HG03135 (cell line): ENCODE results near the gene FBXO5.
A peak's percentile ranks its signal among the peaks of the same experiment; 100 is the strongest.

ENCODE experiments used
- ATAC-seq: cut with Tn5 transposase; IDR thresholded peaks from one replicate; pipeline ENCODE4 v1.9.1; 2021; ENCODE audit warnings: mild to moderate bottlenecking, moderate library complexity; ENCODE audit not compliant: unreplicated experiment

The FBXO5 gene

DNA sequence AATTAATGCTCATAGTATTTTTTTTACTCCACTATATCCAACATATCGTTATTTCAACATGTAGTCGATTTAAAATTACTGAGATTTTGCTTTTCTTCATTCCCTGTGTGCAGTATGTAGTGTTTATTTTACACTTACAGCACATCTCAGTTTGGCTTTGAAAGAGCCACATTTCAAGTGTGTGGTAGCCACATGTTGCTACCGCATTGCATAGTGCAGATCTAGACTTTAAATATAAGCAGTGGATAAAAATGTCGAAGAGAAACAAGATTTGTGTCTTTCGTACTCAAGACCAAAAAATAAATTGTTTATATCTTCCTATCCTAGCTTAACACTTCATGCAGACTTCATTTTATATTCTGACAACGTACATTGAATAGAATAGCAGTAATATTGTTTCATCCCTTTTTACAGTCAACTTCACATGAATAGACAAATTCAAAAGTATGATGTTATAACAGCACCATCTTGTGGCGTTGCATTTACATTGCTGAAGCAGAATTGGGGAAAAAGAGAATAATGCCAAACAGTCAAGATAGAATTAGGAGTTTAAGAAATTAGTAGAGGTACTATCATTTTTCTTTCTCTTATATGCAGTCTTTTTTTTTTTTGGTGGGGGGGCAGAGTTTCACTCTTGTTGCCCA is 29.9 kb downstream of the FBXO5 start:
- ATAC-seq = no peak

DNA sequence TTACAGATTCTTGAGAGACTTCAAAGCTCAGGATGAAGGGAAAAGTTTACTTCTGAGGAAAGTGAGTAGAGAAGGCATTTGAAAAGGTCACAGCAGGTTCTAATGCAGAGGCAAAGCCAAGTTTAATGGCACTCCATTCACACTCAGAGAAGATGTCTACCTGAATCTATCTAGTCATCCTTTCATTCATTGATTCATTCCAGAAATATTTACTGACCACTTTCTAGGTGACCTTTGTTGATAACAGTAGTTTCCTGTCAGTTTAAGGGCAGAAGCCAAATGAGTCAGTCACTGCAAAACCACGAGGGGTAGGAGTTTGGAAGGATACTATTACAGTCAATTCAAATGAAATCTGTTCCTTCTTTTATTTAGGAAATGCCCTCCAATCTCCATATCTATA is 30.8 kb downstream of the FBXO5 start:
- no peak for ATAC-seq

DNA sequence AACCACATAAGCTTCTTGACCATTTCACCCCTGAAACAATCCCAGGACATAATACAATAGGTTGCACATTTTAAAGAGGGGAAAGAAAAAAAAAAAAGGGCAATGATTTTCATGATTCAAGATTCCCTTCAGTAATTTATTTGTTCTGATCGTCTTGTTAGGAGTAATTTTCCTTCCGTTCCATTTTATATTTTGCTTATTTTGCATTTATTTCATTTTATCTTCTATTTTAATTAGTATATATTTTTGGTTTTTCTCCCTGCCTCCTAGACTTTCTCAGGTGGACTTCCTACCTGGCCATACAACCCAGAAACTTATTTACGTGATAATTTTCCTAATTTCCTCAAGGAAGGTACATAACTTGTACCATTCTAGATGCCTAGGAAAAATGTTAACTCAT is 32.6 kb downstream of the FBXO5 start:
- ATAC-seq = no peak

DNA sequence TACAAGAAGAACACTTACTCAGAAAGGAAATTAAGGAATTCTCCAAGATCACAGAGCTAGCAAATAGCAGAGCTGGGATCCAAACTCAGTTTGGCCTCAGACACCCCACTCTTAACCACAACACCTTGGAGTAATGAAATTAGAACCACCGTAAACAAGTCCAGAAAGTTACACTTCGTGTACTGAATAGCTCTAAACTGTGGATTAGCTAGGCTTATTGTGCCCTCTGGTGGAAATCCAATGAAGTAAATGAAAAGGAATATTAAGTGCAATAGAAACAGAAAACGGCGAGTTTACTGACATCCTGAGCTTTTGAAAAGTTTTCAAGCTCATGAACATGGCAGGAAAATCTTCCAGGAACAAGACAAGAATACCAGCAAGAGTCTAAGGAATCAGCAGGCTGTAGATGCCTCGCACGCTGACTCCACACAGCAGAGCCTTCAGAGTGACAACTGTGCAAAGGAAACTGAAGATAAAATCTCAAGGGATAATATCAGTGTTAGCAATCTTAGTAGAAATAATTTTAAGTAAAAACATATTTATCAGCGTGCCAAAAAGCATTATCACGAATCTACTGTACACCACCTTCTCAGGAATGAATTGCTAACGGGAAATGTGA is 34.6 kb downstream of the FBXO5 start:
- ATAC-seq = peak; percentile 80

DNA sequence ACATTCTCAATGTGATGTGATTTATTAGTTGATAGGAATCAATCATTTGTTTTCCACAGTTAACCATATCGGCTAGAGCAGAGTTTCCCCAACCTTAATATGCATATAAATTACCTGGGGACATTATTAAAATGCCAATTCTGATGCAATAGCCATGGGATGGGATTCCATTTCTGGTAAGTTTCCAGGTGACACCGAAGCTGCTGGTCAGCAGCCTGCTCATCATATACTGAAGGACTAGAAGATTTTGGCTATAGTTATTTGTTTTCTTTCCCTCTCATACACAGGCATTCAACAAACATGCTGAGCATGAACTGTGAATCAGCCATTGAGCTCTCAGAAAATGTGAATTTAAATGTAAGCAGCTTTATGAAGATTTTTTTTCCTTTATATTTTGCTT is 35.8 kb downstream of the FBXO5 start:
- no peak for ATAC-seq

DNA sequence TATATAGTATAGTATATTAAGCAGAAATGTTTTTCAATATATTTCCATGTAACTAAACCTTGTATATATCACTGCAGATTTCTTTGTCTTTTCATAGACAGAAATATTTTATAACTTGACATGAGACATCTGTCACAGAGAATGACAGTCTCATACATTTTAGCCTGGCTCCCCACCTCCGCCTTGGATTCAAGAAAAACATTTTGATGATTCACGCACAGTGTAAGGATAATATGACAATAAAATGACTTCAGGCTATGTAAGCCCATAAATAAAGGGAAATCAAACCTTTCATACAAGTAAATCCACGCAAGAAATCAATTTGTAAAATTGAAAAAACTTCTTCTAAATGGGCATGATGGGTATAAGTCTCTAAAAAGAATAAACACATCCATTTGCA is 36.4 kb downstream of the FBXO5 start:
- ATAC-seq = no peak

DNA sequence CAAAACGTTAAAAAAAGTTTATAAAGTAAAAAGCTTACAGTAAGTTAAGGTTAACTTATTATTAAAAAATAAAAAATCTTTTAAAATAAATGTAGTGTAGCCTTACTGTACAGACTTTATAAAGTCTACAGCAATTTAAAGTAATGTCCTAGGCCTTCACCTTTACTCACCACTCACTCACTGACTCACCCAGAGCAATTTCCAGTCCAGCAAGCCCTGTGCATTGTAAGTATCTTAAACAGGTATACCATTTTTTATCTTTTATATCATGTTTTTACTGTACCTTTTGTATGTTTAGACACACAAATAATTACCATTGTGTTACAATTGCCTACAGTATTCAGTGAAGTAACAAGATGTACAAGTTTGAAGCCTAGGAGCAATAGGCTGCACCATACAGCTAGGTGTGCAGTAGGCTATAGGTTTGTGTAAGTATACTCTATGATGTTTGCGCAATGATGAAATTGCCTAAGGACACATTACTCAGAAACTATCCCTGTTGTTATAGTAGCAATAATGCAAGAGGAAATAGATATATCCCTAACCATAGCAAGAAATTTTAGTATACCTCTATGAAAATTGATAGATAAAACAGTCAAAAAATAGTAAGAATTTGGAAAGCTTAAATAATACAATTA is 39.5 kb downstream of the FBXO5 start:
- no peak for ATAC-seq

DNA sequence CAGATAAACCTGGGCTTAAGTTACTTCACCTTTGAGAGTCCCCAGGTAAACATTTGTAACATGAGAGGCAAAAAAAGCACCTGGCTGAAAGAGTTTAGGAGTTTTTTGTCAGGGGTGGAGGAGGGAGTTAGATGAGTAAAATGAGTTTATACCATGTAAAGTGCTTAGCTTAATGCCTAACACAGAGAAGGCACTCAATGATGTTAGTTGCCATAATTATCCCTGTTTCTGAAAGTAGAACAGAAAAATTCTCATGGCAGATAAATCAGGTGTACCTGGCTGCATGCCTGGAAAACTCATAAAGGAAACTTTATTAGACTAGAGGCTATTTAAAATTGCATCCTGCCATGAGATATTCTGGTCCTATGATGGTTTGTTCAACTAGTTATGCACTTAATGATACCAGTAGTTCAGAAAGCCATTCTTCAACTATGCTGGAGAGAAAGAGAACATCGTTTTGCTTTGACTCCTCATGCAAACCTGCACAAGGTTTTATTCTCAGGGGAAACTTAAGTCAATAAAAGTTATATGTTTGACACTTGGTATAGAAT is 40.4 kb downstream of the FBXO5 start:
- ATAC-seq = no peak

DNA sequence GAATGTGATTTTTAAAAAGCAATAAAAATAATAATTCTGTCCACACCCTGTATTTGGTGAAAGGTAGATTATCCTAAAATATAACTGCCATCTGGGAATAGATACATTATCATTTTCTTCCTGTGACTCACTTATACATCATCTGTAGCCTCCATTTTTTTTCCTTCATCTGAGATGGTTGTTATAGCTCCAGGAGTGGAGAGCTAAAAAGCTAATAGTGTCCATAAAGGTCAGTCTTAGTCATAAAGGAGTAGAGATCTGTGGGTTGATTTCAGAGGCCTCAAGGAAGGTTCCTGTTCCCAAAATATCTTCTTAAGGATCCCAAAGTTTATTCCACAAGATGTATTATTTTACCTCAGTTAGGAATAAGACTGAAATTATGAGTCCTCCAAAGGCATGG is 41.1 kb downstream of the FBXO5 start:
- ATAC-seq = no peak

DNA sequence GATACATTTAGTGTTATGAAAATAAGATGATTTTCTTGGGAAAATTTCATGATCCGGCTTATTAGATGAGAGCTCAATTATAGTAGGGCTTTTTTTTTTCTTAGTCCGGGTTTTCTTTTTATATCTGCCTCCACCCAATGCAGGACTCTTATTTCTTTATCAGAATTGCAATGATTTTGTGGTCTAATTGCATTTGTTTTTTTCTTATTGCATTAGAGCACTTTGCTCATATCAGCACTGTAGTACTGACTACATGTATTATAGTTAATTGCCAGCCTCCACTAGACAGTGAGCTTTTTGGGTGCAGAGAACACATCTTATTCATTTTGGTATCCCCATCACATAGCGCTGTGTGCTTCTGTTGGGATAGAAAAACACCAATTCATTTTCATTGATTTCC is 50.0 kb downstream of the FBXO5 start:
- ATAC-seq = no peak

DNA sequence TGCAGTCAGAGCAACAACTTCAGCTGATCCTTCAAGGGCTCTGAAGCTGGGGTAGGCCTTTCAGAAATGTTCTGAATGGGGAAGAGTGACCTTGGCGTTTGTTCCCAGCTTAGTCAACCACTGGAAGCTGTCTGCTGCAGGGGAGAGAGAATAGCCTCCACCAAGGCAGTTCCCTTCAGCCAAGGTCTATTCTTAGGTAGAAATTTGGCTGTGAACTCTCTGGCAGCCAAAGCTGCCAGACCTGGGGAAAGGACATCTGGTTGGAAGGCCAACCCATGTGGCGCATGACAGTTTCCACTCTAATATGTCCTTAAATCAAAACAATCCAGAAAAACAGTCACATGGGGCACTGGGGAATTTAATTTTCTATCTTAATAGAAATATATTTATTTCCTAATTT is 60.1 kb downstream of the FBXO5 start:
- no peak for ATAC-seq
